ENCODE results near the gene DYDC1.

DNA sequence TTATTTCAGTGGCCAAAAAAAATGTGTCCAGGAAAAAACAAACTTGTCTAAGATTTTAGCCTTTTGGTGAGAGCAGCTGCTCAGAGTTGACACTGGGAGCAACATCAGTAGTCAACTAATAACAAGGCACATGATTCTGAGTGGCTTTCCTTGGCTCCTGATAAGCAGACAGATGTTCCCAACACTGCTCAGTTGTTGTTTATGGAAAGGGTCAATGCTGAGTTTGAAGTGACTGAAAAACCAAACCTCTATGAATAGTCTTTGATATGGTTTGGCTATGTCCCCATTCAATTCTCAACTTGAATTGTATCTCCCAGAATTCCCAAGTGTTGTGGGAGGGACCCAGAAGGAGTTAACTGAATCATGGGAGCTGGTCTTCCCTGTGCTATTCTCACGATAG is 12.3 kb downstream of the DYDC1 start:
- TF ChIP-seq MXI1 (IDR thresholded peaks at IDR 0.05; ENCODE audit: low read depth, low read length) (no peak), POLR2AphosphoS5 (IDR thresholded peaks at IDR 0.05; ENCODE audit: low read depth, low read length) (no peak), TEAD4 (IDR thresholded peaks at IDR 0.05; ENCODE audit: borderline replicate concordance, insufficient read depth) (no peak), TAF1 (IDR thresholded peaks at IDR 0.05; ENCODE audit: borderline replicate concordance, low read depth, low read length) (no peak)
- TF ChIP-seq, protein P1, sequence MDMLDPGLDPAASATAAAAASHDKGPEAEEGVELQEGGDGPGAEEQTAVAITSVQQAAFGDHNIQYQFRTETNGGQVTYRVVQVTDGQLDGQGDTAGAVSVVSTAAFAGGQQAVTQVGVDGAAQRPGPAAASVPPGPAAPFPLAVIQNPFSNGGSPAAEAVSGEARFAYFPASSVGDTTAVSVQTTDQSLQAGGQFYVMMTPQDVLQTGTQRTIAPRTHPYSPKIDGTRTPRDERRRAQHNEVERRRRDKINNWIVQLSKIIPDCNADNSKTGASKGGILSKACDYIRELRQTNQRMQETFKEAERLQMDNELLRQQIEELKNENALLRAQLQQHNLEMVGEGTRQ (IDR thresholded peaks at IDR 0.05; ENCODE audit: borderline replicate concordance, low read depth, low read length) = no peak
